Stimulated activated CD8-positive, alpha-beta memory T cell treated with anti-CD3 and anti-CD28 coated beads, Interleukin-4, amount 100 ng/mL, for 4 hours (primary cell): ENCODE data around the gene APOA1.
A peak's percentile ranks its signal among the peaks of the same experiment; 100 is the strongest.

Experiments
- DNase-seq, 2 donors: peaks; one replicate each; pipeline ENCODE4 v3.0.0-alpha.2; 2020; ENCODE audit warnings: low read depth in 2 of 2, low spot score in 1 of 2

Gene APOA1

DNA sequence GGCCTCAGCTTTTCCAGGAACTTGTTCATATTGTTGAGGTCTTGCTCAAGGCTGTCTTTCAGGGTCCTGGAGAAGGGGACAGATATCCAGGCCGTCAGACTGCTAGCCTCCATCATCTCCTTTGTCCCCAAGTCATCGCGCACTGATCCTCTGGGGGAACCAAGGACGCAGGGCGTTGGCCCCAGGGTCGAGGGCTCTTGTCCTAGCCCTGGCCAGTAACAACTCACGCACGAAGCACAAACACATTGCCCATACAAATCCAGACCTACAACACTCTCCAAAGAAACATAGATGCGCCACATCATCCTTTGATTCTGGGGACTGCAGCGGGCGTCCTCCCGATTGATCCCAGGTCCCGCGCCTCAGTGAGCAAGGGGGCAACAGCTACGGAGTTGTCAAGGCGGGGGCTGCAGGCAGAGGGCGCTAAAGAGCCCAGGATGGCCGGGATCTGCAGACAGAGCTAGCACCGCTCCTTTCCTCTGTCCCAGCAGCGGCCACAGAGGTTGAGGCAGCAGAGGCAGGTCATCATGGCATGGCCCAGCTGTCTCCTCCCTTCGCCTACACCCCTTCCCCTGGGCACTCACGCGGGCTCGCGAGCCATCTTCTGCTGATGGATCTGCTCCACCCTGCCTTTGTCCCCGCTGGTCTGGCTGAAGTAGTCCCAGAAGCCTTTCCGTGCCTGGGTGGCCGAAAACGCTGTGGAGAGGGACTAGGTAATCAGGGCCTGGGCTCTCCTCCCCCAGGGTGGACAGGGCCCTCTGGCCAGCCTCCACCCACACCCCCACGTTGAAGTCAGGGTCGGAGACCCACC lies 46.2 kb downstream of the APOA1 start:
- peak; percentile 36 to 57 for DNase-seq

DNA sequence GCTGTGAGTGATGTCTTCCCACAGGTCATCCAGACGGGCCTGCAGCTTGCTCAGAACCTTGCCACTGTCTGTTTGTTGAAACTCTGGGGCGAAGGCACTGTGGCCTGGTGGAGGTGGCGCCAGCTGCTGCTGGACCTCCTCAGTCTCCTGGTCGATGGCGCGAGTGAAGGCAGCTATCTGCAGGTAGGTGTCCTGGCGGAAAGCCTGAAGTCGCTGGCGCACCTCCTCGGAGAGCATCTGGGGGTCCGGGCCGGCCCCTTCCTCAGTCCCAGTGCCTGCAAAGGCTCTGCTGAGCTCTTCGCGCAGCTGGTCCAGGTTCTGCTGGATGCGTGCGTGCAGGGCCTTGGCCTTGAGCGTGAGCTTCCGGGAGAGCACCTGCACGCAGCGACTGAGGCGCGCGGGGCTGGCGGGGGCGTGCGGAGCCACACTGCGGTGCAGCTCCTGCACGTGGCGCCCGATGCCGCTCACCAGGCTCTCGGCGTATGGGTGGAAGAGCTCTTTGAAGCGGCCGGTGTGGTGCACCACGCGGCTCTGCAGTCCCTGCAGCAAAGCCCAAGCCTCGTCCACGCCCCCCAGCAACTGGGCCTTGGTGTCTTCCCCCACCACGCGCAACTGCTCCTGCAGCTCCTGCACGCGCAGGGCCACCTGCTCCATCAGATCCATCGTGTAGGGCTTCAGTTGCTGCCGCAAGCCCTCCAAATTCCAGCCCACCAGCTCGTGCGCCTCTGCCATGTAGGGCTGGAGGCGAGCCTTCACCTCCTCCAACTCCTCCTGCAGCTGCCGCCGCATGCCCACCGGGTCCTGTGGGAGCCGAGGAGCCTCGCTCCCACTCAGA lies 47.0 kb downstream of the APOA1 start:
- no peak for DNase-seq

DNA sequence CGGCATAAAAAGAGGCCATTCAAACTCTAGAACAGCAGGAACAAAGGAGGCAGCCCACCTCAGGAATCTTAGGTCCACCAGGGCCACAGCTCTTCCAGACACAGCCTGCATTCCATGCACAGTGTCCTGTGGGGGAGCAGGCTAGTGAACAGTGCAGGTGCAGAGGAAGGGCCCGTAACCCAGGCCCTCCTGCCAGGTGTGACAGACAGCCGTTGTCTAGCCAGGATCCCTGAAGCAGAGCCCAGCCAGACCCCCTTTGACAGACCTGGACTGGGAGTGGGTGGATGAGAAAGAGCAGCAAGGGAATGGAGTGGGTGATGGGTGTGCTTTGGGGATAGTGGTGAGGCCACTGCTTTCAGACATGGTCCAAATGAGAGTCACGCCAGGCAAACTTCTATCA lies 48.4 kb downstream of the APOA1 start:
- no peak for DNase-seq

DNA sequence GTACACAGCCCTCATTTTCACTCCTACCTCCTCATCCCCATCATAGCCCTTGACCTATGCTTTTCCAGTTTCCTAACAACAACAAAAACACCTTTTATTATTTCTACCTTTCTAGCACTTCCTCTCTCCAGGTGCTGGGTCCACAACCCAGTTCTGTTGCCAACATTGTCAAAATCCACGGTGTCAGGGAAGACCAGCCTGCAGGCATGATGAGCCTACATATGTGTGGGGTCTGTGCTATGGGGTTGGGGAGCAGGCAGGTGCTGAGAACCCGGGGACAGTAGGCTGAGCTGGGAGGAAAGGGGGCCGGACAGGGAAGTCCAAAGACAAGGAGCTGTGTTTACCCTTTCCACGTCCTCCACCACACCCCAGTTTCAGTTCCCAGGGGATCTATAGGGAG lies 48.9 kb downstream of the APOA1 start:
- DNase-seq = no peak

DNA sequence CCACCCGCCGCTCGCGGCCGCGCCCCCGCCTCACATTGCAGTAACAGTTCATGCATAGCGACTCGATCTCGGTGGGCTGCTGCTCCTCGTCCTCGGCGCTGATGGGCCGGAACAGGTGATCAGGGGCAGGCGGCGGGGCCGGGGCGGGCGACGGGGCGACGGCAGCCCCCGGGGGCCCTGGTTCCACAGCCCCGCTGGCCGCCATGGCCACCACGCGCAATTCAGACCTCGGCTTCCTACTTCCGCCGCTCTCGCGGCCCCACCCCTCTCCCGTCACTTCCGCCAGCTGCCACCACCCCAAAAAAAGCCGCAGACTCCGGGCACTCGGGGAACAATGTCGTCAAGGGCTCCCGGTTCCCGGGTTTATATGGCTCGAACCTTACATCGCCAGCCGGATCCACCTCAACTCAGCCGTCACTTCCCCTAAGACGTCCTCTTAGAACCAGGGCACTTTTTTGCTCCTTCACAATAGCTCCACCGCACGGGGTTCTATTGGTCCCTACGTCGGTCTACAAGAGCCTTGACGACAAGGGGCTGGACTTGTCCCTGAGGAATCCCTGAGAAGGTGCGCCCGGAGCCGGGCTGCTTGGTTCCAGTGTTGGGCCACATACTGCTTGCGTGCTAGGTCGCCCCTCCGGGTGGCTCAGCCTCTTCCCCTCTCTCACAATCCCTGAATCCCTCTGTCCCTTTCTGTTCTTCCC lies 49.5 kb downstream of the APOA1 start, which contains the start of gene ZPR1:
ZPR1 (minus strand) TSS at position 238 of the 701 bp plus-strand sequence; CDS start at position 205, 33 bp downstream.
- peak; percentile 61 to 69 for DNase-seq

DNA sequence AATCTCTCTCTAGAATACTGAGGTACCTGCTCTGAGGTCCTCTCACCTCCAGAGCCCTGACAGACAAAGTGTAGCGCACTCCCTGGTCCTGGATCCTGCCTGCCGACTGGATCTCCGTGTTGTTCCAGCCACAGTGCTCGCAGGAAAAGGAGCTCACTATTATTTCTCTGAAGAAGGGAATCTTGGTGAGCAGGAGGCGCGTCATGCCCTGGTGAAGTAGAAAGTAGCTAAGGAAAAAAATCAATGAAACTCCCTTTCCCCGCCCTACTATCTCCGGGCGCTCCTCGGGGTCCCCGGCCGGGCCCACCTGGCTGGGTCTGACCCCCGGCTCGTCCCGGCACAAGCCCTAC lies 50.0 kb downstream of the APOA1 start:
- DNase-seq = no peak

DNA sequence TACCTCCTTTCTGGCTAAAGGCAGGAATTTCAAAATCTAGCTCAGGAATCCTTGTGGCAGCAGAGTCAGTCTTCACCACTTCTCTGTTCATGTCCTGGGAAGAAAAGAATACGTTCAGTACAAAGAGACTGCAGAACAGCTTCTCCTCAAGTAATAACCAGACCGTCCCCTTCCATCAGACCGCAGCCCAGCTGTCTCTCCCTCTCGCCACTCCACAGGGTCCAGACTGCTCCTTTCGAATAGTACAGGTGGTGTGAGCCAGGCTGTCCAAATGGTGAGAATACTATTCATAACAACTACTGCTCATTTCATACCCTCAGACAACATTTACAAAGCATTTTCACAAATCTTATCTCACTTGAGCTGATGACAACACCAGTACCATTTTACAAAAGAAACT lies 50.5 kb downstream of the APOA1 start:
- DNase-seq = no peak

DNA sequence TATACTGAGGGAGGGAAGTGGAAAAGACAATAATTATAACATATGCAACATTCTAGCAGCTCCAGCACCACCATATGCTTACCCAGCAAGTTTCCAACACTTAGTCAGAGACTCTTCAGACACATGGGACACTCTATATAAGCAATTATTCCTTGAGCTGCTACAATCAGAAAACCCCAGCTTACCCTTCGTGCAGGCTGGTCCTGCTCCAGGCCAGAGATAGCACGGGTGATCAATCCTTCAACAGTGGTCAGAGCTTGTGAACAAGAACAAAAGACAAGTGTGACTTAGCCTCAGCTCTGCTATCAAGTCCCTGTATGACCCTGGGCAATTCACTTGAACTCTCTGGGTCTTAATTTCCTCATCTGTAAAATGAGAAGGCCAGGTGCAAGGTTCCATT lies 51.1 kb downstream of the APOA1 start:
- no peak for DNase-seq
